Prostate gland (tissue), 2 donors: ENCODE data around the gene KIFC3. TPM values are rescaled to one million over a fixed set of nuclear protein-coding genes. Genes with fewer than 3 reads are reported as not detected.

Source experiments
- DNase-seq: peaks from one replicate; pipeline ENCODE4 v3.0.0-alpha.2; 2019; ENCODE audit warnings: low spot score
- H3K27ac ChIP-seq, 2 donors: fragments of 200-600 bp; sonication (generic); 2 replicates each; pipeline ENCODE4 v1.5.1; 2017 to 2019
- H3K27me3 ChIP-seq: fragments of 200-600 bp; sonication (generic); replicated peaks from 2 replicates; pipeline ENCODE4 v1.5.1; 2019; ENCODE audit not compliant: insufficient read depth
- H3K36me3 ChIP-seq, 2 donors: fragments of 200-600 bp; sonication (generic); 1 replicate in 1 of 2; 2 replicates in 1 of 2; pipeline versions ENCODE4 v1.5.1 to v1.8.1; 2017 to 2019
- H3K4me1 ChIP-seq: fragments of 200-600 bp; sonication (generic); replicated peaks from 2 replicates; pipeline ENCODE4 v1.5.1; 2019
- H3K4me3 ChIP-seq, 2 donors: fragments of 200-600 bp; sonication (generic); 2 replicates each; pipeline ENCODE4 v1.5.1; 2017 to 2019
- H3K9me3 ChIP-seq: fragments of 200-600 bp; sonication (generic); 2 replicates; pipeline ENCODE4 v1.5.1; 2017
- POLR2A ChIP-seq: fragments of 450-650 bp; IDR thresholded peaks from one replicate; pipeline ENCODE4 v1.6.1; 2016; ENCODE audit warnings: antibody characterized with exemption, mild to moderate bottlenecking
- POLR2AphosphoS5 ChIP-seq: sonication (generic); formaldehyde crosslinking; IDR thresholded peaks from one replicate; pipeline ENCODE4 v1.6.1; 2017; ENCODE audit warnings: antibody characterized with exemption
- WGBS: methylation state at CpG from one replicate; pipeline ENCODE4 v1.1.5; 2018; 5-methylcytosine and 5-hydroxymethylcytosine counted together
- intact Hi-C: fragments of 100-400 bp; cut with DNase I; formaldehyde crosslinking; loops from one replicate; pipeline ENCODE4 v1.14.2; 2022
- total RNA-seq, 2 donors: library from RNA; depleted of rRNA; stranded (reverse); fragments of >200 nt; gene quantifications; one replicate each; pipeline ENCODE4 v1.1.0, GENCODE V29; 2016
- TF ChIP-seq, protein P1 (sequence below), 4 experiments: fragments of 200-600 bp in 2 of 4; fragments of 450-650 bp in 2 of 4; sonication (generic) in 2 of 4; IDR thresholded peaks; 1 replicate in 3 of 4; 2 replicates in 1 of 4; pipeline ENCODE4 v1.5.1; 2016 to 2019; ENCODE audit warnings: antibody characterized with exemption in 4 of 4, mild to moderate bottlenecking in 2 of 4, moderate library complexity in 2 of 4

Gene KIFC3
- total RNA-seq, 2 donors from 2014 or later, result 16.3 to 79.5 TPM

DNA sequence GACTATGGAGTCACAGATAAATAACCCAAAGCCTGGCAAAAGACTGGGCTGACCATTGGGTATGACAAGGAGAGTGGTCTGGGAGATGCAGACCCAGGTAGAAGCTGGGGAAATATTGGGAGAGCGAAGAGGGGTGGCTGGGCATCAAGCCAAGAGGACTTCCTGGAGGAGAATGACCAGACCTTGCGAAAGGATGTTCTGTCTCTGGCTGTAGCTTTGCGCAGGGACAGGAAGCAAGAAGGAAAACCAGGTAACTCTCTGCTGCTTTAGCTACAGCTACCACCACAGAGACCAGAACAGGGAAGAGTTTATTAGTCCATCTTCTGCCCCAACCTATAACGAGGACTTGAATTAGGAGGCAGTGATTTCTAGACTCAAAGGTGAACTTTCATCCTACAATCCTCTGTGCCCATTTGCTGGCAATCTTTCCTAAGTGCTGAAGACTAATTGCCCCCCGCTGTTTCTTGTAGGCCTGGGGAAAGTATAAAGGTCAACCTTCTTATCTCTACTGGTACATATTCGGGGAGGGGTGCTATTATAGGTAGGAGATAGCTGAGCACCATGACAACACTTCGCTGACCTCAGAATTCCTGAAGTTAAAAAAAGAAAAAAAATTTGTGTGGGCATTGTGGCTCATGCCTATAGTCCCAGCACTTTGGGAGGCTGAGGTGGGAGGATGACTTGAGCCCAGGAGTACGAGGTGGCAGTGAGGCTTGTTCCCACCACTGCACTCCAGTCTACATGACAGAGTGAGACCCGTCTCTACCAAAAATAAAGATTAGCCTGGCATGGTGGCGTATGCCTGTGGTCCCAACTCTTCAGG is 19.1 kb upstream of the KIFC3 start:
- 88% methylated on average over 10 of the region's 10 CpGs for WGBS
- no peak overlapping the region for H3K4me3 ChIP-seq
- no peaks in the 10 kb centered on the region for H3K9me3 ChIP-seq
- intact Hi-C loops, result no loop called here
- H3K4me1 ChIP-seq, result no peaks in the 10 kb centered on the region
- no peak overlapping the region for H3K27ac ChIP-seq
- TF ChIP-seq POLR2AphosphoS5, result no peak
- TF ChIP-seq POLR2A, result no peak
- TF ChIP-seq, protein P1, sequence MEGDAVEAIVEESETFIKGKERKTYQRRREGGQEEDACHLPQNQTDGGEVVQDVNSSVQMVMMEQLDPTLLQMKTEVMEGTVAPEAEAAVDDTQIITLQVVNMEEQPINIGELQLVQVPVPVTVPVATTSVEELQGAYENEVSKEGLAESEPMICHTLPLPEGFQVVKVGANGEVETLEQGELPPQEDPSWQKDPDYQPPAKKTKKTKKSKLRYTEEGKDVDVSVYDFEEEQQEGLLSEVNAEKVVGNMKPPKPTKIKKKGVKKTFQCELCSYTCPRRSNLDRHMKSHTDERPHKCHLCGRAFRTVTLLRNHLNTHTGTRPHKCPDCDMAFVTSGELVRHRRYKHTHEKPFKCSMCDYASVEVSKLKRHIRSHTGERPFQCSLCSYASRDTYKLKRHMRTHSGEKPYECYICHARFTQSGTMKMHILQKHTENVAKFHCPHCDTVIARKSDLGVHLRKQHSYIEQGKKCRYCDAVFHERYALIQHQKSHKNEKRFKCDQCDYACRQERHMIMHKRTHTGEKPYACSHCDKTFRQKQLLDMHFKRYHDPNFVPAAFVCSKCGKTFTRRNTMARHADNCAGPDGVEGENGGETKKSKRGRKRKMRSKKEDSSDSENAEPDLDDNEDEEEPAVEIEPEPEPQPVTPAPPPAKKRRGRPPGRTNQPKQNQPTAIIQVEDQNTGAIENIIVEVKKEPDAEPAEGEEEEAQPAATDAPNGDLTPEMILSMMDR (IDR thresholded peaks at IDR 0.05), result no peak
- no peaks in the 10 kb centered on the region for H3K36me3 ChIP-seq
- no peak for DNase-seq
- no peaks in the 10 kb centered on the region for H3K27me3 ChIP-seq

DNA sequence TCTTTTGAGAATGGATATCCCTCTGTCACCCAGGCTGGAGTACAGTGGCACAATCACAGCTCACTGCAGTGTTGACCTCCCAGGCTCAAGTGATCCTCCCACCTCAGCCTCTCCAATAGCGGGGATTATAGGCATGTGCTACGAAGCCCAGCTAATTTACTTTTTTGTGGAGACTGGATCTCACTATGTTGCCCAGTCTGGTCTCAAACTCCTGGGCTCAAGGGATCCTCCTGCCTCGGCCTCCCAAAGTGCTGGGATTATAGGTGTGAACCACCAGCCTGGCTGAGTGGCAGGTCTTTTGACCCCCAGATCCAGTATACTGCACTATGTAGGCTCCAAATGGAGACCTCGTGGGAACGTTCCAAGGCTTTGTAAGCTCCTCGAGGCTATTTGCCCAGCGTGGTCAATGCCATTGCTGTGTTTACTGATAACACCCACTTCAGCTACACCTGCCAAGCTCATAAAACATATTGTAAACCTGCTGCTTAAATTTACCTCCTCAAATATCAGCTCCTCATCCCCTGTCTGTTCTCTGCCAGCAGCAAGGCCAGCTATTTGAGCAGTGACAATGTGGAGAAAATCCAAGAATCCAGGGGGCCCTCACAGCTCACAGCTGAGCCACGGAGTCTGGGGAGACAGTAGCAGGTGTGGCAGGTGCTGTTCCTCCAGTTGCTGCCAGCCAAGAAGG is 16.2 kb upstream of the KIFC3 start:
- Histone ChIP-seq H3K4me1 (no peaks in the 10 kb centered on the region), H3K4me3 (no peak overlapping the region), H3K36me3 (no peaks in the 10 kb centered on the region), H3K27ac (no peak overlapping the region), H3K27me3 (no peaks in the 10 kb centered on the region), H3K9me3 (no peaks in the 10 kb centered on the region)
- TF ChIP-seq POLR2AphosphoS5, result peak; percentile 86
- TF ChIP-seq, protein P1 (IDR thresholded peaks at IDR 0.05), result no peak
- peak; percentile 64 for DNase-seq
- intact Hi-C loops, result no loop called here
- 32% methylated on average over 8 of the region's 8 CpGs for WGBS

DNA sequence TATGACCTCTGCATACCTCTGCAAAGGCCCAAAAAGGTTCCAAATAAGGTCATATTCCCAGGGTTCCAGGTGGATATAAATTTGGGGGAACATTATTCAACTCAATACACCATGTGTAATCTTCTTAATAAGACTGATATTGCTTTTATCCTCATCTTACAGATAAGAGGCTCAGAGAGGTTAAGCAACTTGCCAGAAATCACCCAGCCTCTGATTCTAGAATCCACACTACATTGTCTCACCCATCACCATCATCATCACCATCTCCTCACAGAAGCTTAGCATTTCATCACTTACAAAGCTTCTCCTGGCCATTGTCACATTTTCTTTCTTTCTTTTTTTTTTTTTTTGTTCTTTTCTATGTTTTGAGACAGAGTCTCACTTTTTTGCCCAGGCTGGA is 15.4 kb upstream of the KIFC3 start:
- intact Hi-C loops, result no loop called here
- Histone ChIP-seq H3K9me3 (no peaks in the 10 kb centered on the region), H3K27me3 (no peaks in the 10 kb centered on the region), H3K4me3 (no peak overlapping the region), H3K27ac (no peak overlapping the region), H3K36me3 (no peaks in the 10 kb centered on the region), H3K4me1 (no peaks in the 10 kb centered on the region)
- no peak for DNase-seq
- TF ChIP-seq, protein P1 (IDR thresholded peaks at IDR 0.05), result no peak
- TF ChIP-seq POLR2AphosphoS5 (no peak), POLR2A (no peak)

DNA sequence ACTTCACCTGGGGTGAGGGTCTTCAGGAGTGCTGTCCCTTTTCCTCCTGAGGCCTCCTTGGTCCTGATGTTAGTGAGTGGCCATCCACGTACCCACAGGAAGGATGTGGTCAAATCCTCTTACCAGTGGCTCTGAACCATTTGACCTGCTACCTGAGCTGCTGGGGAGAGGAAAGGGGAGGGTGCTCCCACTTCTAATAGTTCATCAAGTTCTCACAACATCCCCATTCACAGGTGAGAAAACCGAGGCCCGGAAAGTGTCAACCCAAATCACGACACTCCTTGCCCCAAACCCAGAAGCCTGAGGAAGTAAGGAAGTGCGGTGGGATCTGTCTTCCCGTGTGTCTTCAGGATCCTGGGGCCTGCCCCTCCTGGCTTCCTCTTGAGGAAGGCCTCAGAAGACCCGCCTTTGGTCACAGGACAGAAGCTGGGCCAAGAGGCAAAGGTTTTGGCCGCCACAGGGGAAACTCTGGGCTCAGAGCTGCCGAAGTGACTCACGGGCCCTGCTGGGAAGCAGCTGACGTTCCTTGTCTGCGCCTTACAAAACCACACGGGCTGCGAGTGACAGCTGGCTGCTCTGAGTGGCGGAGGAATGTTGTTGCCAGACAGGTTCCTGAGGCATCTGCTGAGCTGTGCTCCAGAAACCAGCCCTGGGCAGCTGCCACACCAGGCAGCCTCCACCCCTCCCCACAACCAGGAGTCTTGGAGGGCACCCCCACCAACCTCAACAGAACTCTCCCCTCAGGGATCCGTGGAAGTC is 13.9 kb upstream of the KIFC3 start:
- Histone ChIP-seq H3K4me1 (no peaks in the 10 kb centered on the region), H3K36me3 (no peaks in the 10 kb centered on the region), H3K27me3 (no peaks in the 10 kb centered on the region), H3K27ac (peak overlapping the region; percentile 66 to 78), H3K9me3 (no peaks in the 10 kb centered on the region), H3K4me3 (no peak overlapping the region)
- TF ChIP-seq POLR2A (no peak), POLR2AphosphoS5 (peak; percentile 95)
- TF ChIP-seq, protein P1 (IDR thresholded peaks at IDR 0.05), result peak in 1 of 4 experiments; percentile 2
- intact Hi-C loops, result no loop called here
- DNase-seq, result peak; percentile 97
- WGBS, result 35% methylated on average over 16 of the region's 16 CpGs
